Thyroid gland (tissue), 4 donors: ENCODE measurements around the gene RNF144A.

Source experiments
- POLR2A ChIP-seq, 2 donors: fragments of 450-650 bp; IDR thresholded peaks; one replicate each; pipeline ENCODE4 v1.6.1; 2017; ENCODE audit warnings: antibody characterized with exemption in 2 of 2, mild to moderate bottlenecking in 2 of 2, moderate library complexity in 1 of 2
- TF ChIP-seq, protein P1 (sequence below), 6 experiments: fragments of 200-600 bp in 3 of 6; fragments of 450-650 bp in 3 of 6; sonication (generic) in 3 of 6; IDR thresholded peaks; one replicate each; pipeline ENCODE4 v1.5.1; 2016 to 2019; ENCODE audit warnings: antibody characterized with exemption in 6 of 6, mild to moderate bottlenecking in 2 of 6, inconsistent platforms in 1 of 6, moderate library complexity in 1 of 6

DNA sequence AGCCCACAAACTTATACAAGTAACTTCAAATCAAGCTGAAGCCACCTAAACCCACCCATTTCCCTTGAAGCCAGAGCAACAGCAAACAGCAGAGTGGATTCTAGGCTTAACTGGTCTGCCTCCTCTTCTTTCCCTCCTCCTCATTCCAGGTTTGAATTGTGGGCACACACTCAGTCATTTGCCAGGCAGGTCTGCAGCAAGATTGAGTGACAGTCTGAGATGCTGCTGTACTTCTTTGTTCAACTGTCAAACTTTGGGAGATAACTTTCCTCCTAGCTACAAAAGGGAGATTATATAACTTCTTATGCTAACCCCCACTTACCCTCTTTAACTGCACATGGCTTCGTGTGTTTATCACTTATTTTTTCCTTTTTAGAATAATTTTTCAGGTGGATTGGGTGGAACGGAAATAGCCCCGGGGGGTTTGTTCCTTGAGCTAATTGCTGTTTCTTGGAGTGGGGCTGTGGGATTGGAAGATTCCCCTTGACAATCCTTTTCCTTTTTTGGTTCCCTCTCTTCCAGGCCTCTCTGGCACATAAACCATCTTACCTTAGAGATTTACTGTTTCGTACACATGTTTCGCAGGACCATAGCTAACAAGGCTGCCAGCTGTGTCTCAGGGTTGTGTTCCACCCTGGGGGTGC is 55.0 kb downstream of the RNF144A start:
- TF ChIP-seq, protein P1, sequence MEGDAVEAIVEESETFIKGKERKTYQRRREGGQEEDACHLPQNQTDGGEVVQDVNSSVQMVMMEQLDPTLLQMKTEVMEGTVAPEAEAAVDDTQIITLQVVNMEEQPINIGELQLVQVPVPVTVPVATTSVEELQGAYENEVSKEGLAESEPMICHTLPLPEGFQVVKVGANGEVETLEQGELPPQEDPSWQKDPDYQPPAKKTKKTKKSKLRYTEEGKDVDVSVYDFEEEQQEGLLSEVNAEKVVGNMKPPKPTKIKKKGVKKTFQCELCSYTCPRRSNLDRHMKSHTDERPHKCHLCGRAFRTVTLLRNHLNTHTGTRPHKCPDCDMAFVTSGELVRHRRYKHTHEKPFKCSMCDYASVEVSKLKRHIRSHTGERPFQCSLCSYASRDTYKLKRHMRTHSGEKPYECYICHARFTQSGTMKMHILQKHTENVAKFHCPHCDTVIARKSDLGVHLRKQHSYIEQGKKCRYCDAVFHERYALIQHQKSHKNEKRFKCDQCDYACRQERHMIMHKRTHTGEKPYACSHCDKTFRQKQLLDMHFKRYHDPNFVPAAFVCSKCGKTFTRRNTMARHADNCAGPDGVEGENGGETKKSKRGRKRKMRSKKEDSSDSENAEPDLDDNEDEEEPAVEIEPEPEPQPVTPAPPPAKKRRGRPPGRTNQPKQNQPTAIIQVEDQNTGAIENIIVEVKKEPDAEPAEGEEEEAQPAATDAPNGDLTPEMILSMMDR (IDR thresholded peaks at IDR 0.05): no peak
- TF ChIP-seq POLR2A (IDR thresholded peaks at IDR 0.05): no peak
